ENCODE measurements around the gene IQGAP2.

GRCh38 chr5:76413746-76414145, 10.7 kb downstream of the IQGAP2 start:
- TF ChIP-seq POLR2A (IDR thresholded peaks at IDR 0.05; ENCODE audit: low read length) (no peak), GATA1 (IDR thresholded peaks at IDR 0.05; ENCODE audit: low read depth, low read length) (no peak)

All from erythroblast (primary cell).